Suprapubic skin (tissue), 4 donors: Measurements from ENCODE around the gene KCNMB2. TPM values are rescaled to one million over a fixed set of nuclear protein-coding genes. Genes with fewer than 3 reads are reported as not detected.

Experiments used
- DNase-seq, 2 donors: peaks; one replicate each; pipeline ENCODE4 v3.0.0-alpha.2; 2019; ENCODE audit warnings: low spot score in 2 of 2
- H3K27ac ChIP-seq: fragments of 200-600 bp; sonication (generic); one replicate; pipeline ENCODE4 v1.5.1; 2019
- H3K27me3 ChIP-seq: fragments of 200-600 bp; sonication (generic); one replicate; pipeline ENCODE4 v1.5.1; 2019
- H3K36me3 ChIP-seq: fragments of 200-600 bp; sonication (generic); one replicate; pipeline ENCODE4 v1.5.1; 2019
- H3K4me1 ChIP-seq: fragments of 200-600 bp; sonication (generic); one replicate; pipeline ENCODE4 v1.5.1; 2019
- H3K4me3 ChIP-seq: fragments of 200-600 bp; sonication (generic); one replicate; pipeline ENCODE4 v1.5.1; 2019; ENCODE audit warnings: mild to moderate bottlenecking
- H3K9me3 ChIP-seq: fragments of 200-600 bp; sonication (generic); one replicate; pipeline ENCODE4 v1.5.1; 2019
- EP300 ChIP-seq: sonication (generic); formaldehyde crosslinking; IDR thresholded peaks from one replicate; pipeline ENCODE4 v1.6.1; 2017; ENCODE audit warnings: antibody characterized with exemption
- POLR2A ChIP-seq, 2 donors: fragments of 450-650 bp; IDR thresholded peaks; one replicate each; pipeline ENCODE4 v1.6.1; 2017; ENCODE audit warnings: antibody characterized with exemption in 2 of 2, mild to moderate bottlenecking in 2 of 2, moderate library complexity in 2 of 2
- POLR2AphosphoS5 ChIP-seq, 3 donors: sonication (generic); formaldehyde crosslinking; IDR thresholded peaks; one replicate each; pipeline ENCODE4 v1.6.1; 2017; ENCODE audit warnings: antibody characterized with exemption in 3 of 3
- WGBS: methylation state at CpG from one replicate; pipeline ENCODE4 v1.1.5; 2018; 5-methylcytosine and 5-hydroxymethylcytosine counted together
- total RNA-seq, 4 donors: library from RNA; depleted of rRNA; stranded (reverse); fragments of >200 nt; gene quantifications; one replicate each; pipeline ENCODE4 v1.1.0, GENCODE V29; 2016
- TF ChIP-seq, protein P1 (sequence below), 2 donors: fragments of 200-600 bp in 1 of 2; fragments of 450-650 bp in 1 of 2; sonication (generic) in 1 of 2; IDR thresholded peaks; one replicate each; pipeline ENCODE4 v1.5.1; 2016 to 2019; ENCODE audit warnings: antibody characterized with exemption in 2 of 2, mild to moderate bottlenecking in 1 of 2, moderate library complexity in 1 of 2

The KCNMB2 gene
- total RNA-seq, 4 donors from 2014 or later: 0.42 TPM; not detected in 3

DNA sequence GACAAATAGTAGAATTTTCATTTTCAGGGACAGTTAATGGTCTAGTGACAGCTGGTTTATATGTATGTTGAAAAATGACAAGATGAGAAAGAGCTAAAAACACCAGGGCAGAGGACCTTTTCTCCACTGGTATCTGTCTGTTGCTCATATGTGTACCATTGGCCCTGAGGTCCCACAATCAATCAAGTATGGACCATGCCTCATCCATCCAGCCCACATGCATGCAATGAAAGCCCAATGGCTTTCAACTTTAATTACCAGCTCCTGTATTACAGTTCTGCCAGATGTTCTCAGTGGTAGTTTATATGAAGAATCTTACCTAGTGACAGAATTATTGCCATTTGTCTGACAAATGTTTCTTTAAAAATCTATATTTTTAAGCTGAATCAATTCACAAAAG, 301.3 kb downstream of the KCNMB2 start:
- no peak overlapping the region for H3K27ac ChIP-seq
- H3K27me3 ChIP-seq: no peaks in the 10 kb centered on the region
- DNase-seq: no peak
- no peak overlapping the region for H3K4me3 ChIP-seq
- no peaks in the 10 kb centered on the region for H3K4me1 ChIP-seq
- H3K9me3 ChIP-seq: no peaks in the 10 kb centered on the region
- TF ChIP-seq EP300 (no peak), POLR2A (IDR thresholded peaks at IDR 0.05) (no peak), POLR2AphosphoS5 (IDR thresholded peaks at IDR 0.05) (no peak)
- TF ChIP-seq, protein P1, sequence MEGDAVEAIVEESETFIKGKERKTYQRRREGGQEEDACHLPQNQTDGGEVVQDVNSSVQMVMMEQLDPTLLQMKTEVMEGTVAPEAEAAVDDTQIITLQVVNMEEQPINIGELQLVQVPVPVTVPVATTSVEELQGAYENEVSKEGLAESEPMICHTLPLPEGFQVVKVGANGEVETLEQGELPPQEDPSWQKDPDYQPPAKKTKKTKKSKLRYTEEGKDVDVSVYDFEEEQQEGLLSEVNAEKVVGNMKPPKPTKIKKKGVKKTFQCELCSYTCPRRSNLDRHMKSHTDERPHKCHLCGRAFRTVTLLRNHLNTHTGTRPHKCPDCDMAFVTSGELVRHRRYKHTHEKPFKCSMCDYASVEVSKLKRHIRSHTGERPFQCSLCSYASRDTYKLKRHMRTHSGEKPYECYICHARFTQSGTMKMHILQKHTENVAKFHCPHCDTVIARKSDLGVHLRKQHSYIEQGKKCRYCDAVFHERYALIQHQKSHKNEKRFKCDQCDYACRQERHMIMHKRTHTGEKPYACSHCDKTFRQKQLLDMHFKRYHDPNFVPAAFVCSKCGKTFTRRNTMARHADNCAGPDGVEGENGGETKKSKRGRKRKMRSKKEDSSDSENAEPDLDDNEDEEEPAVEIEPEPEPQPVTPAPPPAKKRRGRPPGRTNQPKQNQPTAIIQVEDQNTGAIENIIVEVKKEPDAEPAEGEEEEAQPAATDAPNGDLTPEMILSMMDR (IDR thresholded peaks at IDR 0.05): no peak
- no peaks in the 10 kb centered on the region for H3K36me3 ChIP-seq

DNA sequence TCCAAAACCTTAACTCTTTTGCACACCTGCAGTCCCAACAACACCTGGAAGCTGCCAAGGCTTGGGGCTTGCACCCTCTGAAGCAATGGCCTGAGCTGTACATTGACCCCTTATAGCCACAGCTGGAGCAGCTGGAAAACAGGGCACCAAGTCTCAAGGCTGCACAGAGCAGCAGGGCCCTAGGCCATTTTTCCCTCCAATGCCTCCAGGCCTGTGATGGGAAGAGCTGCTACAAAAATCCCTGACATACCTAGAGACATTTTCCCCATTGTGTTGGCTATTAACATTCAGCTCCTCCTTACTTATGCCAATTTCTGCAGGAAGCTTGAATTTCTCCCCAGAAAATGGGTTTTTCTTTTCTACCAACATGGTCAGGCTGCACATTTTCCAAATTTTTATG, 304.4 kb downstream of the KCNMB2 start:
- no peak overlapping the region for H3K4me3 ChIP-seq
- H3K36me3 ChIP-seq: no peaks in the 10 kb centered on the region
- no peaks in the 10 kb centered on the region for H3K4me1 ChIP-seq
- no peak for DNase-seq
- H3K27ac ChIP-seq: no peak overlapping the region
- no peak for TF ChIP-seq POLR2A (IDR thresholded peaks at IDR 0.05)
- TF ChIP-seq POLR2AphosphoS5 (IDR thresholded peaks at IDR 0.05): no peak
- no peak for TF ChIP-seq EP300
- TF ChIP-seq, protein P1 (IDR thresholded peaks at IDR 0.05): no peak
- H3K27me3 ChIP-seq: no peaks in the 10 kb centered on the region
- H3K9me3 ChIP-seq: no peaks in the 10 kb centered on the region

DNA sequence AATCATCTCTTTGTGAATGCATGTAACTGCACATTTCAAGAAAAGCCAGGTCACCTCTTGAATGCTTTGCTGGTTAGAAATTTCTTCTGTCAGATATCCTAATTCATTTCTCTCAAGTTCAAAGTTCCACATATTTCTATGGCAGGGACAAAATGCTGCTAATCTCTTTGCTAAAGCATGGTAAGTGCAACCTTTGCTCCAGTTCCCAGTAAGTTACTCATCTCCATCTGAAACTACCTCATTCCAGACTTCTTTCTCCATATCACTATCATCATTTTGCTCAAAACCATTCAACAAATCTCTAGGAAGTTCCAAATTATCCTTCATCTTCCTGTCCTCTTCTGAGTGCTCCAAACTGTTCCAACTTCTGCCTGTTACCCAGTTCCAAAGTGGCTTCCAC, 304.8 kb downstream of the KCNMB2 start:
- Histone ChIP-seq H3K36me3 (no peaks in the 10 kb centered on the region), H3K4me1 (no peaks in the 10 kb centered on the region), H3K27ac (no peak overlapping the region), H3K4me3 (no peak overlapping the region), H3K27me3 (no peaks in the 10 kb centered on the region), H3K9me3 (no peaks in the 10 kb centered on the region)
- no peak for DNase-seq
- no peak for TF ChIP-seq POLR2A (IDR thresholded peaks at IDR 0.05)
- TF ChIP-seq POLR2AphosphoS5 (IDR thresholded peaks at IDR 0.05): no peak
- TF ChIP-seq, protein P1 (IDR thresholded peaks at IDR 0.05): no peak
- no peak for TF ChIP-seq EP300

DNA sequence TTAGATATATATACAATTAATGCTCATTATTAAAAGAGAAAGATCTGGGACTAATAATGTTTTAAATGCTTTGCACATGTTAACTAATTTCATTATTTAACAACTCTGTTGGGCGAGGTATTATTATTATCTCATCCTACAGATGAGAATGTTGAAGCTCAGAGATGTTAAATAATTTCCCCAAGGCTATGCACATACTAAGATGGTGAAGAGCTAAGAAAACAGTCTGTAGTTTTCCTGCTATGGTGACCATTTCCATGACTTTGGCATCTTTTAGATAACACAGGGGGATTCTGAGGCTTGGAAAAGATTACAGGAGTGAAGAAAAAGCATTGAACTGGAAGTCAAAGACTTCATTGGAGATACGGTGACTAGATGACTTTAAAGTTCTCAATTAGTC, 308.7 kb downstream of the KCNMB2 start:
- Histone ChIP-seq H3K4me1 (no peaks in the 10 kb centered on the region), H3K4me3 (no peak overlapping the region), H3K36me3 (no peaks in the 10 kb centered on the region), H3K9me3 (no peaks in the 10 kb centered on the region), H3K27me3 (no peaks in the 10 kb centered on the region), H3K27ac (no peak overlapping the region)
- WGBS: 76% methylated on average over 2 of the region's 2 CpGs
- TF ChIP-seq, protein P1 (IDR thresholded peaks at IDR 0.05): no peak
- TF ChIP-seq EP300 (no peak), POLR2A (IDR thresholded peaks at IDR 0.05) (no peak), POLR2AphosphoS5 (IDR thresholded peaks at IDR 0.05) (no peak)
- no peak for DNase-seq

DNA sequence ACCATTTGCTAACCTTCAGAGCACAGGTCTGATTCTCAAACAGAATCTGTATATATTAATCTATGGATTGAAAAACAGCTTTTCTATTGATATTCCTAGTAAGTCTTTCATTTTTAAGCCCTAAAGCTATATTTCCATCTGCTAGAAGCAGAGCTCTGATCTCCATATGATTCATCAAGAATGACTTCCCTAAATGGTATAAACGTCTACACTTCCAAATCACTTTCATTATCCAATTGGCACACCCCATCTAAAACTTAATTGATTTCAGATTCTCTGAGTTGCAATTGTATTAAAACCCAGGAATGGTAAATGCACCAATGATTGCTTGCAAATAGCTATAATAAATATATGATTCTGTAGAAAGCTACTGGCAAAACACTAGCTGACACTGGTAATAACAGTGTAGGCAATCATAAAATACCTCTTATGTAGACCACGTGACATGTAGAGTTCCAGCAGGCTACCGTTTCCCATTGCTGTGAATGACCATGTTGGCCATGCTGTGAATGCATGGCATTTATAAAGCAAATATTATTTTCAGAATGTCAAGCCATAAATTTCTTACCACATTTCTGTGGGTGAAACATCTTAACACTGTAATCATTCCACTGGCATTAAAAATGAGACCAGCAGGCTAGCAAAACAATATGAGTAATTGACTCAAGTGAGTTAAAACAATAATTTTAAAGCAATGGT, 309.3 kb downstream of the KCNMB2 start:
- DNase-seq: no peak
- H3K4me1 ChIP-seq: no peaks in the 10 kb centered on the region
- no peaks in the 10 kb centered on the region for H3K9me3 ChIP-seq
- 51% methylated on average over 3 of the region's 3 CpGs for WGBS
- H3K36me3 ChIP-seq: no peaks in the 10 kb centered on the region
- H3K27ac ChIP-seq: no peak overlapping the region
- no peak for TF ChIP-seq EP300
- TF ChIP-seq, protein P1 (IDR thresholded peaks at IDR 0.05): no peak
- TF ChIP-seq POLR2A (IDR thresholded peaks at IDR 0.05): no peak
- H3K27me3 ChIP-seq: no peaks in the 10 kb centered on the region
- H3K4me3 ChIP-seq: no peak overlapping the region
